HCT116 (cell line): ENCODE results near the gene SNX4. TPM values are rescaled to one million over a fixed set of nuclear protein-coding genes. Genes with fewer than 3 reads are reported as not detected.

ENCODE experiments used
- ATAC-seq: fragments of 200-7000 bp; cut with Tn5 transposase; 2 replicates; pipeline ENCODE4 v1.9.1; 2020; ENCODE audit warnings: mild to moderate bottlenecking, moderate library complexity
- BruUV-seq: library from RNA; stranded (reverse); fragments of 400-500 nt; replicated peaks from 2 replicates; lab custom pipeline; 2021; lab: Mats Ljungman, UMichigan
- CTCF ChIA-PET: fragments of 300-600 bp; sonication (Branson Sonifier 250); formaldehyde crosslinking; loops from one replicate; lab custom pipeline; 2021; ENCODE audit warnings: antibody characterized with exemption; lab: Charles Lee
- POLR2A ChIA-PET: fragments of 300-600, 350-600 bp; sonication (Branson Sonifier 250); formaldehyde crosslinking; loops from one replicate; lab custom pipeline; 2021; ENCODE audit warnings: antibody characterized with exemption; lab: Charles Lee
- RAD21 ChIA-PET, 2 experiments: fragments of 300-600 bp; sonication (Branson Sonifier 250); formaldehyde crosslinking; loops; one replicate each; lab custom pipeline; 2023; ENCODE audit warnings: low total read pairs in 2 of 2; ENCODE audit not compliant: uncharacterized antibody in 2 of 2, unreplicated experiment in 2 of 2, low non-redundant PET in 1 of 2; lab: Charles Lee
- DNase-seq: peaks from one replicate; pipeline ENCODE4 v3.0.0-alpha.2; 2010; ENCODE audit warnings: low read depth, low spot score
- H2AFZ ChIP-seq: fragments of 200-600 bp; shearing (Covaris generic), sonication (generic); 2 replicates; pipeline ENCODE4 v1.6.1; 2017; ENCODE audit warnings: low read depth, mixed run types, mixed read lengths, antibody characterized with exemption, low read length; ENCODE audit not compliant: poor library complexity, severe bottlenecking
- H3K27ac ChIP-seq: 2 replicates; pipeline ENCODE4 v1.5.1; 2012; ENCODE audit warnings: low read depth, low read length
- H3K27me3 ChIP-seq: fragments of 200-600 bp; sonication (generic); 2 replicates; pipeline ENCODE4 v1.6.1; 2016; ENCODE audit warnings: mixed run types, low read length, mixed read lengths; ENCODE audit not compliant: insufficient read depth
- H3K36me3 ChIP-seq, 2 experiments: fragments of 200-500 bp in 1 of 2; fragments of 200-600 bp in 1 of 2; sonication (Bioruptor generic) in 1 of 2; sonication (generic) in 1 of 2; 2 replicates each; pipeline versions ENCODE4 v1.5.1 to v1.6.1; 2014 to 2016; ENCODE audit warnings: low read length in 2 of 2, inconsistent platforms in 1 of 2, mixed read lengths in 1 of 2, mixed run types in 1 of 2; ENCODE audit not compliant: insufficient read depth in 2 of 2, control insufficient read depth in 1 of 2
- H3K4me1 ChIP-seq, 2 experiments: fragments of 200-600 bp in 1 of 2; sonication (generic) in 1 of 2; 2 replicates each; pipeline versions ENCODE4 v1.5.1 to v1.6.1; 2012 to 2017; ENCODE audit warnings: low read length in 2 of 2, inconsistent platforms in 1 of 2, mild to moderate bottlenecking in 1 of 2, mixed read lengths in 1 of 2, mixed run types in 1 of 2, moderate library complexity in 1 of 2; ENCODE audit not compliant: insufficient read depth in 2 of 2, control insufficient read depth in 1 of 2
- H3K4me2 ChIP-seq: fragments of 200-600 bp; sonication (generic); 2 replicates; pipeline ENCODE4 v1.6.1; 2017; ENCODE audit warnings: mixed run types, low read length, mixed read lengths
- H3K4me3 ChIP-seq, 2 experiments: fragments of 200-600 bp in 1 of 2; sonication (generic) in 1 of 2; replicated peaks in 1 of 2; 2 replicates each; pipeline ENCODE4 v1.5.1; 2011 to 2016; ENCODE audit warnings: low read length in 2 of 2, control low read depth in 1 of 2, low read depth in 1 of 2, mild to moderate bottlenecking in 1 of 2, mixed read lengths in 1 of 2, mixed run types in 1 of 2
- H3K79me2 ChIP-seq: fragments of 200-600 bp; sonication (generic); 2 replicates; pipeline ENCODE4 v1.6.1; 2017; ENCODE audit warnings: mild to moderate bottlenecking, mixed run types, low read length, moderate library complexity, mixed read lengths; ENCODE audit not compliant: insufficient read depth
- H3K9ac ChIP-seq: fragments of 200-600 bp; sonication (generic); 2 replicates; pipeline ENCODE4 v1.6.1; 2016; ENCODE audit warnings: low read length, mixed read lengths
- H3K9me2 ChIP-seq: fragments of 200-600 bp; sonication (generic), shearing (Covaris generic); 2 replicates; pipeline ENCODE4 v1.6.1; 2017; ENCODE audit warnings: mixed run types, mild to moderate bottlenecking, moderate library complexity; ENCODE audit not compliant: insufficient read depth
- H3K9me3 ChIP-seq, 2 experiments: fragments of 200-500 bp in 1 of 2; fragments of 200-600 bp in 1 of 2; sonication (Bioruptor generic) in 1 of 2; sonication (generic) in 1 of 2; 2 replicates each; pipeline ENCODE4 v1.6.1; 2014 to 2017; ENCODE audit warnings: low read length in 2 of 2, mixed read lengths in 2 of 2, inconsistent platforms in 1 of 2, low read depth in 1 of 2, mild to moderate bottlenecking in 1 of 2, mixed run types in 1 of 2, moderate library complexity in 1 of 2; ENCODE audit not compliant: control insufficient read depth in 1 of 2, insufficient read depth in 1 of 2
- H4K20me1 ChIP-seq: fragments of 200-600 bp; sonication (generic), shearing (Covaris generic); 2 replicates; pipeline ENCODE4 v1.6.1; 2017; ENCODE audit warnings: mixed run types, mild to moderate bottlenecking, moderate library complexity; ENCODE audit not compliant: insufficient read depth
- CBX3 ChIP-seq: IDR thresholded peaks from 2 replicates; pipeline ENCODE4 v1.6.1; 2012; ENCODE audit warnings: low read depth
- CEBPB ChIP-seq: IDR thresholded peaks from 2 replicates; pipeline ENCODE4 v1.6.1; 2012; ENCODE audit warnings: low read depth
- CTCF ChIP-seq, 3 experiments: fragments of 200-600 bp in 1 of 3; sonication (generic) in 1 of 3; IDR thresholded peaks in 2 of 3; conservative IDR thresholded peaks in 1 of 3; 2 replicates each; pipeline ENCODE4 v1.5.1; 2012 to 2017; ENCODE audit warnings: low read depth in 2 of 3, low read length in 2 of 3, antibody characterized with exemption in 1 of 3, borderline replicate concordance in 1 of 3, control low read depth in 1 of 3, mild to moderate bottlenecking in 1 of 3, mixed read lengths in 1 of 3, mixed run types in 1 of 3, moderate library complexity in 1 of 3; ENCODE audit not compliant: insufficient read depth in 1 of 3
- EGR1 ChIP-seq: IDR thresholded peaks from 2 replicates; pipeline ENCODE4 v1.6.1; 2012; ENCODE audit warnings: low read depth
- ELF1 ChIP-seq: IDR thresholded peaks from 2 replicates; pipeline ENCODE4 v1.6.1; 2012; ENCODE audit warnings: low read depth, borderline replicate concordance
- FOSL1 ChIP-seq: IDR thresholded peaks from 2 replicates; pipeline ENCODE4 v1.6.1; 2012; ENCODE audit warnings: low read depth
- JUND ChIP-seq: IDR thresholded peaks from 2 replicates; pipeline ENCODE4 v1.6.1; 2012
- POLR2A ChIP-seq: IDR thresholded peaks from 2 replicates; pipeline ENCODE4 v1.7.0; 2011; ENCODE audit warnings: borderline replicate concordance; ENCODE audit not compliant: insufficient read depth, insufficient read length; ENCODE audit errors: extremely low read depth
- POLR2AphosphoS5 ChIP-seq: IDR thresholded peaks from 2 replicates; pipeline ENCODE4 v1.6.1; 2011; ENCODE audit warnings: mild to moderate bottlenecking, low read depth, low read length, moderate library complexity
- RAD21 ChIP-seq: IDR thresholded peaks from 2 replicates; pipeline ENCODE4 v1.6.1; 2012; ENCODE audit warnings: low read depth, mild to moderate bottlenecking
- SIN3A ChIP-seq: IDR thresholded peaks from 2 replicates; pipeline ENCODE4 v1.6.1; 2012; ENCODE audit warnings: low read depth
- SP1 ChIP-seq: IDR thresholded peaks from 2 replicates; pipeline ENCODE4 v1.6.1; 2012; ENCODE audit warnings: low read depth
- SRF ChIP-seq: IDR thresholded peaks from 2 replicates; pipeline ENCODE4 v1.6.1; 2012; ENCODE audit warnings: low read depth
- TCF7L2 ChIP-seq: IDR thresholded peaks from 2 replicates; pipeline ENCODE4 v1.7.0; 2011; ENCODE audit warnings: borderline replicate concordance, inconsistent platforms; ENCODE audit not compliant: insufficient read depth, insufficient read length; ENCODE audit errors: extremely low read depth
- YY1 ChIP-seq: IDR thresholded peaks from 2 replicates; pipeline ENCODE4 v1.6.1; 2011; ENCODE audit warnings: low read length, low read depth, moderate library complexity, mild to moderate bottlenecking; ENCODE audit not compliant: insufficient replicate concordance; ENCODE audit errors: extremely low read depth
- ZFX ChIP-seq: fragments of 450-650 bp; IDR thresholded peaks from 2 replicates; pipeline ENCODE4 v1.6.1; 2017
- ZNF274 ChIP-seq: fragments of 200-500 bp; sonication (Bioruptor generic); IDR thresholded peaks from 2 replicates; pipeline ENCODE4 v1.6.1; 2014; ENCODE audit warnings: mild to moderate bottlenecking, low read depth, low read length, inconsistent platforms
- intact Hi-C: fragments of 100-400 bp; cut with micrococcal nuclease; formaldehyde crosslinking; loops from 2 replicates; pipeline ENCODE4 v1.10.0; 2022
- total RNA-seq: library from RNA; stranded (reverse); gene quantifications from one replicate; pipeline ENCODE4 v1.2.1, GENCODE V29; 2021; ENCODE audit not compliant: unreplicated experiment
- TF ChIP-seq, protein P1 (sequence below): IDR thresholded peaks from 2 replicates; pipeline ENCODE4 v1.6.1; 2012
- TF ChIP-seq, protein P2 (sequence below): IDR thresholded peaks from 2 replicates; pipeline ENCODE4 v1.6.1; 2011; ENCODE audit warnings: mild to moderate bottlenecking, low read length, moderate library complexity; ENCODE audit not compliant: insufficient replicate concordance; ENCODE audit errors: extremely low read depth

Gene SNX4
- total RNA-seq, 1 experiment from 2014 or later, result 21.1 TPM

- H3K36me3 ChIP-seq, result peaks cover 0 to 4% of the 10 kb centered on the region in 2 experiments; a peak in 2 of 4 replicates
- H3K4me1 ChIP-seq, result no peaks in the 10 kb centered on the region
- no peak for DNase-seq
- H3K27ac ChIP-seq, result no peak overlapping the region
- no TSS peak for BruUV-seq
- H3K9me2 ChIP-seq, result no peaks in the 10 kb centered on the region
- TF ChIP-seq, protein P1, sequence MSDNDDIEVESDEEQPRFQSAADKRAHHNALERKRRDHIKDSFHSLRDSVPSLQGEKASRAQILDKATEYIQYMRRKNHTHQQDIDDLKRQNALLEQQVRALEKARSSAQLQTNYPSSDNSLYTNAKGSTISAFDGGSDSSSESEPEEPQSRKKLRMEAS, result no peak
- no peak for TF ChIP-seq POLR2A
- no peak for TF ChIP-seq YY1
- TF ChIP-seq ZFX, result no peak
- no peak for TF ChIP-seq TCF7L2
- no peak for TF ChIP-seq SRF
- H3K9ac ChIP-seq, result no peak overlapping the region
- H3K4me2 ChIP-seq, result no peak overlapping the region
- H3K27me3 ChIP-seq, result no peaks in the 10 kb centered on the region
- RAD21 ChIA-PET, result no interaction called here
- H3K9me3 ChIP-seq, result no peaks in the 10 kb centered on the region
- no peak overlapping the region for H3K4me3 ChIP-seq
- H3K79me2 ChIP-seq, result no peaks in the 10 kb centered on the region
- H4K20me1 ChIP-seq, result no peaks in the 10 kb centered on the region
- no peak overlapping the region for H2AFZ ChIP-seq
- POLR2A ChIA-PET, result interaction anchor here (0.7 kb wide), 1 partner anchor 22 kb away, joined by 6 read pairs; no protein-coding TSS in a partner anchor
- intact Hi-C loops, result no loop called here
- ATAC-seq, result no peak
- CTCF ChIA-PET, result no interaction called here
Measured at GRCh38 chr3:125461896-125462295, 58.1 kb downstream of the SNX4 start.

DNA sequence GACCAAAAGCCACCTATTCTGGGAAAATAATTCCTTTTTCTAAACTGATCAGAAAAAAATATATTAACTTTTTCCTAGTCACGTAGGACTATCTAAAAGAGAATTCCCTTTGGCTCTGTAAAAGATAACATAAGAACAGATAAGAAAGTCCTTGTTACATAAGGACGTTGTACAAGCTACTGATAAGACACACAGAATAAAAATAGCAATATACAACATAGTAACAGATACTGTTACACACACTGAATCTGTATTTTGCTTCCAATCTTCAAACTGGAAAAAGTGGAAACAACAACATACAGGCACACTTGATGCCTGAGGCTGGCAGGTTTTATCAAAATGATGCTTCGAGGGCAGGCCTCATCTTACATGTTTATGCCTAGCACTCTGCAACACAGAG, 59.8 kb downstream of the SNX4 start:
- no peaks in the 10 kb centered on the region for H3K4me1 ChIP-seq
- no peak overlapping the region for H3K27ac ChIP-seq
- H3K4me2 ChIP-seq, result no peak overlapping the region
- no peaks in the 10 kb centered on the region for H3K79me2 ChIP-seq
- H3K4me3 ChIP-seq, result no peak overlapping the region
- no peaks in the 10 kb centered on the region for H3K9me2 ChIP-seq
- H4K20me1 ChIP-seq, result no peaks in the 10 kb centered on the region
- no peaks in the 10 kb centered on the region for H3K9me3 ChIP-seq
- H3K27me3 ChIP-seq, result no peaks in the 10 kb centered on the region
- intact Hi-C loops, result no loop called here
- POLR2A ChIA-PET, result no interaction called here
- no TSS peak for BruUV-seq
- H3K9ac ChIP-seq, result no peak overlapping the region
- H2AFZ ChIP-seq, result no peak overlapping the region
- peaks cover 0 to 4% of the 10 kb centered on the region in 2 experiments; a peak in 1 of 4 replicates for H3K36me3 ChIP-seq
- RAD21 ChIA-PET, result no interaction called here
- CTCF ChIA-PET, result no interaction called here
- DNase-seq (no peak), ATAC-seq (no peak)
- no peak for TF ChIP-seq ELF1
- no peak for TF ChIP-seq YY1
- TF ChIP-seq, protein P1, result no peak
- TF ChIP-seq EGR1, result no peak
- TF ChIP-seq JUND, result no peak
- no peak for TF ChIP-seq CBX3
- no peak for TF ChIP-seq POLR2AphosphoS5
- TF ChIP-seq, protein P2, sequence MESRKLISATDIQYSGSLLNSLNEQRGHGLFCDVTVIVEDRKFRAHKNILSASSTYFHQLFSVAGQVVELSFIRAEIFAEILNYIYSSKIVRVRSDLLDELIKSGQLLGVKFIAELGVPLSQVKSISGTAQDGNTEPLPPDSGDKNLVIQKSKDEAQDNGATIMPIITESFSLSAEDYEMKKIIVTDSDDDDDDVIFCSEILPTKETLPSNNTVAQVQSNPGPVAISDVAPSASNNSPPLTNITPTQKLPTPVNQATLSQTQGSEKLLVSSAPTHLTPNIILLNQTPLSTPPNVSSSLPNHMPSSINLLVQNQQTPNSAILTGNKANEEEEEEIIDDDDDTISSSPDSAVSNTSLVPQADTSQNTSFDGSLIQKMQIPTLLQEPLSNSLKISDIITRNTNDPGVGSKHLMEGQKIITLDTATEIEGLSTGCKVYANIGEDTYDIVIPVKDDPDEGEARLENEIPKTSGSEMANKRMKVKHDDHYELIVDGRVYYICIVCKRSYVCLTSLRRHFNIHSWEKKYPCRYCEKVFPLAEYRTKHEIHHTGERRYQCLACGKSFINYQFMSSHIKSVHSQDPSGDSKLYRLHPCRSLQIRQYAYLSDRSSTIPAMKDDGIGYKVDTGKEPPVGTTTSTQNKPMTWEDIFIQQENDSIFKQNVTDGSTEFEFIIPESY, result no peak
- no peak for TF ChIP-seq FOSL1
- no peak for TF ChIP-seq CEBPB
- no peak for TF ChIP-seq ZNF274
- TF ChIP-seq SP1, result no peak
- TF ChIP-seq SIN3A, result no peak
- TF ChIP-seq CTCF (IDR thresholded peaks at IDR 0.05 in 2 of 3, conservative IDR thresholded peaks at IDR 0.05 in 1 of 3; ENCODE audit: borderline replicate concordance in 1 of 3, insufficient read depth in 1 of 3, low read depth in 2 of 3, low read length in 2 of 3), result no peak
- TF ChIP-seq RAD21, result no peak
